WTC11 (cell line): ENCODE results near the gene GRM4. TPM values are rescaled to one million over a fixed set of nuclear protein-coding genes. Genes with fewer than 3 reads are reported as not detected.
A peak's percentile ranks its signal among the peaks of the same experiment; 100 is the strongest.

Experiments used
- ATAC-seq: fragments of 200-7000 bp; cut with Tn5 transposase; 2 replicates; pipeline ENCODE4 v1.10.0; 2021; ENCODE audit warnings: mild to moderate bottlenecking, moderate library complexity
- CTCF ChIA-PET: fragments of 300-600 bp; sonication (Branson Sonifier 250); formaldehyde crosslinking; loops from one replicate; lab custom pipeline; 2021; ENCODE audit warnings: antibody characterized with exemption; lab: Charles Lee
- POLR2A ChIA-PET: fragments of 350-600 bp; sonication (Branson Sonifier 250); formaldehyde crosslinking; loops from one replicate; lab custom pipeline; 2021; ENCODE audit warnings: antibody characterized with exemption; lab: Charles Lee
- DNase-seq: peaks from one replicate; pipeline ENCODE4 v3.0.0; 2021; ENCODE audit warnings: low spot score
- H3K27ac Mint-ChIP-seq: 2 replicates; pipeline ENCODE4 v1.8.0; 2021; ENCODE audit warnings: mixed read lengths
- H3K27me3 Mint-ChIP-seq: 2 replicates; pipeline ENCODE4 v1.8.0; 2021; ENCODE audit warnings: low read depth, mild to moderate bottlenecking, moderate library complexity, mixed read lengths
- H3K36me3 Mint-ChIP-seq: 2 replicates; pipeline ENCODE4 v1.8.0; 2021; ENCODE audit warnings: mixed read lengths
- H3K4me1 Mint-ChIP-seq: 2 replicates; pipeline ENCODE4 v1.8.0; 2022; ENCODE audit warnings: mixed read lengths
- H3K4me3 Mint-ChIP-seq: 2 replicates; pipeline ENCODE4 v1.8.0; 2021; ENCODE audit warnings: mild to moderate bottlenecking, moderate library complexity, mixed read lengths
- H3K9me3 Mint-ChIP-seq: 2 replicates; pipeline ENCODE4 v1.8.0; 2021; ENCODE audit warnings: mixed read lengths
- ATF2 ChIP-seq: sonication (generic); formaldehyde crosslinking; IDR thresholded peaks from 2 replicates; pipeline ENCODE4 v1.8.1; 2022; ENCODE audit warnings: low read depth, missing genetic modification reagents, borderline replicate concordance
- ATF3 ChIP-seq: sonication (generic); formaldehyde crosslinking; conservative IDR thresholded peaks from 2 replicates; pipeline ENCODE4 v1.8.1; 2022; ENCODE audit warnings: mild to moderate bottlenecking, missing genetic modification reagents
- CBFB ChIP-seq: sonication (generic); formaldehyde crosslinking; IDR thresholded peaks from 2 replicates; pipeline ENCODE4 v1.8.1; 2022; ENCODE audit warnings: mild to moderate bottlenecking, low read depth, missing genetic modification reagents
- CDX4 ChIP-seq: fragments of 250-450 bp; sonication (Bioruptor Pico); IDR thresholded peaks from 2 replicates; pipeline ENCODE4 v1.9.0; 2021; ENCODE audit warnings: moderate library complexity, mild to moderate bottlenecking, inconsistent platforms, borderline replicate concordance
- E2F5 ChIP-seq: sonication (generic); formaldehyde crosslinking; IDR thresholded peaks from 2 replicates; pipeline ENCODE4 v1.8.1; 2022; ENCODE audit warnings: mild to moderate bottlenecking, moderate library complexity, missing genetic modification reagents
- FOXK1 ChIP-seq: sonication (generic); formaldehyde crosslinking; IDR thresholded peaks from 2 replicates; pipeline ENCODE4 v1.8.0; 2022; ENCODE audit warnings: mild to moderate bottlenecking, moderate library complexity, missing genetic modification reagents
- MLX ChIP-seq: sonication (generic); formaldehyde crosslinking; IDR thresholded peaks from 2 replicates; pipeline ENCODE4 v1.8.1; 2023; ENCODE audit warnings: mild to moderate bottlenecking, missing genetic modification reagents, moderate library complexity
- PRRX2 ChIP-seq: fragments of 250-450 bp; sonication (Bioruptor Pico); IDR thresholded peaks from 2 replicates; pipeline ENCODE4 v1.8.0; 2021; ENCODE audit warnings: mild to moderate bottlenecking
- STAT6 ChIP-seq: sonication (generic); formaldehyde crosslinking; conservative IDR thresholded peaks from 2 replicates; pipeline ENCODE4 v1.8.1; 2023; ENCODE audit warnings: mild to moderate bottlenecking, low read depth, missing genetic modification reagents, moderate library complexity
- TEAD4 ChIP-seq: sonication (generic); formaldehyde crosslinking; IDR thresholded peaks from 2 replicates; pipeline ENCODE4 v1.8.0; 2022; ENCODE audit warnings: mild to moderate bottlenecking, missing genetic modification reagents
- TP53 ChIP-seq: sonication (generic); formaldehyde crosslinking; IDR thresholded peaks from 2 replicates; pipeline ENCODE4 v1.8.1; 2023; ENCODE audit warnings: mild to moderate bottlenecking, missing genetic modification reagents
- ZBTB43 ChIP-seq: sonication (generic); formaldehyde crosslinking; IDR thresholded peaks from 2 replicates; pipeline ENCODE4 v1.8.1; 2023; ENCODE audit warnings: mild to moderate bottlenecking, missing genetic modification reagents
- ZMAT4 ChIP-seq: fragments of 250-450 bp; sonication (Bioruptor Pico); IDR thresholded peaks from 2 replicates; pipeline ENCODE4 v1.9.0; 2021; ENCODE audit warnings: mild to moderate bottlenecking
- ZNF263 ChIP-seq: sonication (generic); formaldehyde crosslinking; IDR thresholded peaks from 2 replicates; pipeline ENCODE4 v1.8.1; 2022; ENCODE audit warnings: low read depth, mild to moderate bottlenecking, moderate library complexity, missing genetic modification reagents
- ZNF317 ChIP-seq: sonication (generic); formaldehyde crosslinking; IDR thresholded peaks from 2 replicates; pipeline ENCODE4 v1.8.1; 2023; ENCODE audit warnings: low read depth, mild to moderate bottlenecking, moderate library complexity, missing genetic modification reagents, borderline replicate concordance
- ZNF396 ChIP-seq: fragments of 250-450 bp; sonication (Bioruptor Pico); IDR thresholded peaks from 2 replicates; pipeline ENCODE4 v1.8.0; 2021; ENCODE audit warnings: mild to moderate bottlenecking, moderate library complexity, borderline replicate concordance
- ZSCAN18 ChIP-seq: fragments of 250-450 bp; sonication (Bioruptor Pico); IDR thresholded peaks from 2 replicates; pipeline ENCODE4 v2.1.2; 2022; ENCODE audit warnings: mild to moderate bottlenecking, moderate library complexity
- total RNA-seq: library from RNA; stranded (reverse); gene quantifications from 3 replicates; pipeline ENCODE4 v1.2.3, GENCODE V29; 2021

The GRM4 gene
- total RNA-seq, 1 experiment from 2014 or later, result 34.5 TPM

GRCh38 chr6:34082864-34083626, 62.8 kb downstream of the GRM4 start:
- TF ChIP-seq MLX (CRISPR knock-in tag), result no peak
- Mint-ChIP-seq H3K27me3 (no peaks in the 10 kb centered on the region), H3K4me1 (peaks cover 33% of the 10 kb centered on the region), H3K27ac (0 out of 2 replicates have a peak overlapping the region, but pooled peaks have one; percentile 53), H3K36me3 (peaks cover 3% of the 10 kb centered on the region), H3K9me3 (no peaks in the 10 kb centered on the region), H3K4me3 (no peak overlapping the region)
- POLR2A ChIA-PET, result no interaction called here
- DNase-seq (no peak), ATAC-seq (no peak)
- CTCF ChIA-PET, result interaction anchor here (0.8 to 3.7 kb wide), 4 partner anchors 20 to 55 kb away, joined by 3 to 16 read pairs (median 5); no protein-coding TSS in a partner anchor

- no peak for DNase-seq
- TF ChIP-seq ZSCAN18 (CRISPR knock-in tag), result no peak
- no peak for TF ChIP-seq TP53 (CRISPR knock-in tag)
- TF ChIP-seq ZNF396, result no peak
- TF ChIP-seq PRRX2 (CRISPR knock-in tag), result no peak
- no peak for TF ChIP-seq TEAD4 (CRISPR knock-in tag)
- TF ChIP-seq ZNF317 (CRISPR knock-in tag), result no peak
- TF ChIP-seq STAT6 (CRISPR knock-in tag), result no peak
- no peak for TF ChIP-seq CBFB (CRISPR knock-in tag)
- TF ChIP-seq ZMAT4 (CRISPR knock-in tag), result no peak
- TF ChIP-seq ATF2, result no peak
- TF ChIP-seq ZBTB43 (CRISPR knock-in tag), result no peak
- TF ChIP-seq FOXK1 (CRISPR knock-in tag), result no peak
- TF ChIP-seq E2F5 (CRISPR knock-in tag), result no peak
- TF ChIP-seq CDX4 (CRISPR knock-in tag), result no peak
- no peak for TF ChIP-seq ZNF263 (CRISPR knock-in tag)
- no peak for TF ChIP-seq ATF3 (CRISPR knock-in tag)
- no peak for ATAC-seq
- ChIA-PET CTCF (interaction anchor here (1.4 to 3.7 kb wide), 4 partner anchors 13 to 81 kb away, joined by 4 to 16 read pairs (median 5); no protein-coding TSS in a partner anchor), POLR2A (no interaction called here)
- peaks cover 3% of the 10 kb centered on the region for H3K36me3 Mint-ChIP-seq
- H3K27me3 Mint-ChIP-seq, result no peaks in the 10 kb centered on the region
- H3K27ac Mint-ChIP-seq, result no peak overlapping the region
- no peak overlapping the region for H3K4me3 Mint-ChIP-seq
- H3K4me1 Mint-ChIP-seq, result peaks cover 38% of the 10 kb centered on the region
- no peaks in the 10 kb centered on the region for H3K9me3 Mint-ChIP-seq
Observed at GRCh38 chr6:34082348-34082747, 63.5 kb downstream of the GRM4 start.
